C4-2B (cell line): ENCODE data around the gene ERBB4.

Experiments used
- CTCF ChIP-seq: fragments of 450-650 bp; conservative IDR thresholded peaks from 2 replicates; pipeline ENCODE4 v1.5.1; 2017; ENCODE audit warnings: mild to moderate bottlenecking
- ZFX ChIP-seq: fragments of 450-650 bp; IDR thresholded peaks from 2 replicates; pipeline ENCODE4 v1.6.1; 2017

- TF ChIP-seq CTCF (no peak), ZFX (no peak)
Measured at GRCh38 chr2:211447548-211447947, 1091.1 kb downstream of the ERBB4 start.
